ENCODE data around the gene FAT4. TPM values are rescaled to one million over a fixed set of nuclear protein-coding genes. Genes with fewer than 3 reads are reported as not detected.

Gene FAT4
- 40.3 and 51.8 TPM in 2 replicates for total RNA-seq

DNA sequence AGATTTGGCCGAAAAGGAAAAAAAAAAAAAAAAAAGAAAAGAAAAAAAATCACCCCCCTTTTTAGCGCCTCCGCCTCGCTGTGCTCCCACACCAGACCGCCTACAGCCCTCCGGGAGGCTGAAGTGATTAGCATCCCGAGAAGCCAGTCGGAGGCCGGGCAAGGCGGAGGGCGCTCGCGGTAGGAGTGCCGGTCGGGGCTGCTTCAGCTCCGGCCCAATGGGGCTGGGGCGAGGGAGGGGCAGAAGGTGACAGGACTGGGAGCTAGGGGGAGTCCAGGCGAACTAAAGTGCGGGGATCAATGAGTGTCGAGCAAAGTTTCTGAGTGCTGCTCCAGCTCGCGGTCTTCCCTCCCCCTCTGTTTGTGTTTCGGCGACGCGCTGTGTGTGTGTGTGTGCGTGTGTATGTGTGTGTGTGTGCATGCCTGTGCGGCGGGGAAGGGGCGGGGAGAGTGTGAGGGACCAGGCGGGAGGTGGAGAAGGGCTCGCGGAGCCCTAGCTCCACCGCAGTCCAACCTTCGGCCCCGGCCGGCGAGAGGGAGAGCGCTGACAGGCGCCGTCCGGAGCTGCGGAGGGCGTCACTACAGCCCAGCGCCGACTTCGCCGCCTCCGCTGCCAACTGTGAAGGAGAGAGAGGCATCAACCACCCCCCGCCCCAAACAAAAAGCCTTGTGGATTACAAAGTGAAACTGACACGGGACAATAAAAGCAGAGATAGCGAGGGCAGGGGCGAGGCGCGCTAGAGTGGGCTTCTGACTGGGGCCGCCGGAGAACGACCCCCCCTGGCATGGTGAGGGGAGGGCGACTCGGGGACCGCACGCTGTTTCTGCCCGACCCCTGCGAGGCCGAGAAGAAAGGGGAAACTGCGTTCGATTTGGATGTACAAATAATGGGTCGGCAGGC lies at the start of gene FAT4:
FAT4 (plus strand) TSS at position 280 of the 900 bp plus-strand sequence. CDS start 1,457 bp downstream, outside the sequence.
- DNase-seq (ENCODE audit: low read depth in 2 of 2), result peak; percentile 98 to 99

- no peak for DNase-seq (ENCODE audit: low read depth in 2 of 2)
These were observed 48.9 kb upstream of the FAT4 start for GRCh38 chr4:125265846-125266245.

- no peak for DNase-seq (ENCODE audit: low read depth in 2 of 2)
These were observed 47.7 kb upstream of the FAT4 start for GRCh38 chr4:125266901-125267604.

- DNase-seq (ENCODE audit: low read depth in 2 of 2), result no peak
These were observed 47.1 kb upstream of the FAT4 start for GRCh38 chr4:125267630-125268029.

- no peak for DNase-seq (ENCODE audit: low read depth in 2 of 2)
These were observed 46.5 kb upstream of the FAT4 start for GRCh38 chr4:125268068-125268755.

DNA sequence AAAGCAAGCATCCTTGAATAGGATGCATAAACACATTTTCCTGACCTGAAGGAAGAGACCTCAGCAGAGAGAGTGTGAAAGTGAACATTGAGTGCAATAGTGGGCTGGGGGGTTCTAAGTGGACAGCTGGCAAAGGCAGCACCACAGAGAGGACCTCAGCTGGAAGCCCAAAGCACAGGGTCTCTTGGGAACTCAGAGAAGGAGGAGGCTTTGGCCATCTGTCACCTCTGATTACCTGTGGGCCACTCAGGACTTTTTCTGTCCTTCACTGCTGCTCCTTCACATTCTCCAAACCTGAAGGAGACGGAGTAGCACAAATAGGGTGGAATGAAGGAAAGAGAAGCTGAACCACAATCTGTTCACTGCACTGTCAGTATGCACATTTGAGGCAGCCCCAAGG lies 37.9 kb upstream of the FAT4 start:
- DNase-seq (ENCODE audit: low read depth in 2 of 2), result no peak

- no peak for DNase-seq (ENCODE audit: low read depth in 2 of 2)
These were observed 37.0 kb upstream of the FAT4 start for GRCh38 chr4:125277790-125278189.

DNA sequence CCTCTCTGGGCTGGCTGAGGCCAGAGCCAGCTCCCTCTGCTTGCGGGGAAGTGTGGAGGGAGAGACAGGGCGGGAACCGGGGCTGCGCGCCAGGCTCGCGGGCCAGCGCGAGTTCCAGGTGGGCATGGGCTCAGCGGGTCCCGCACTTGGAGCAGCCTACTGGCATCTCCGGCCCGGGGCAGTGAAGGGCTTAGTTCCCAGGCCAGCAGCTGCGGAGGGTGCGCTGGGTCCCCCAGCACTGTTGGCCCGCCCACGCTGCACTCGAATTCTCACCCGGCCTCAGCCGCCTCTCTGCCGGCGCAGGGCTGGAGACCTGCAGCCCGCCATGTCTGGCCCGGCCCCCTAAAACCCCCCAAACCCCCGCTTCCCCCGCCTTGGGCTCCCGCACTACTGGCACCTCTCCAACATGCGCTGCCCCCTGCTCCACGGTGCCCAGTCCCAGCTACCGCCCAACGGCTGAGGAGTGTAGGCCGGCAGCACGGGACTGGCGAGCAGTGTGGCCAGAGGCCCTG lies 33.8 kb upstream of the FAT4 start:
- DNase-seq (ENCODE audit: low read depth in 2 of 2), result no peak

GRCh38 chr4:125283707-125284279 lies 31.0 kb upstream of the FAT4 start:
- peak; percentile 53 to 65 for DNase-seq (ENCODE audit: low read depth in 2 of 2)

DNA sequence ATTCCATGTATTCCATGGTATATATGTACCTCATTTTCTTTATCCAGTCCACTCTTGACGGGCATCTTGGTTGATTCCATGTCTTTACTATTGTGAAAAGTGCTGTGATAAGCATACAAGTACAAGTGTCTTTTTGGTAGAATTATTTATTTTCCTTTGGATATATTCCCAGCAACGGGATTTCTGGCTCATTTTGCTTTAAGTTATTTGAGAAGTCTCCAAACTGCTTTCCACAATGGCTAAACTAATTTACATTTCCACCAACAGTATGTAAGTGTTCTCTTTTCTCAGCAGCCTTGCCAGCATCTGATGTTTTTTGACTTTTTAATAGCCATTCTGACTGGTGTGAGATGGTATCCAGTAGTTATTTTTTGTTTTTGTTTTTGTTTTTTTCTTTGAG lies 17.6 kb upstream of the FAT4 start:
- no peak for DNase-seq (ENCODE audit: low read depth in 2 of 2)

DNA sequence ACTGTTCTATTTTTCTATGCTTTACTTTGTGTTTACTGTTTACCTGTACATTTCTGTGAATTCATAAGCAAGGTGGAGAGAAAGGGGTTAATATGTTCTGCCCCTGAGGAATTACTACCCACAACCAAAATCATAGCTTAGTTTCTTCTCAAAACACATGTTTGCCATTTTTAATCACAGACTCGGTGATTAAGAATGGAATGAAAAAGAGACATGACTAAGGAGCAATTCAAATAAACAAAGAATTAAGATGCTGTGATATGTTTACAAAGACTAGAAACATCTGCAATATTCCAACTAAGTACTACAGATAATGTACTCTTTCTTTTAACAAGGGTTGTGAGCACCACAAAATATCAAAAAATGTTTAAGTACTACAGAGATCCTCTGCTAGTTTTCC lies 11.7 kb upstream of the FAT4 start:
- no peak for DNase-seq (ENCODE audit: low read depth in 2 of 2)

DNA sequence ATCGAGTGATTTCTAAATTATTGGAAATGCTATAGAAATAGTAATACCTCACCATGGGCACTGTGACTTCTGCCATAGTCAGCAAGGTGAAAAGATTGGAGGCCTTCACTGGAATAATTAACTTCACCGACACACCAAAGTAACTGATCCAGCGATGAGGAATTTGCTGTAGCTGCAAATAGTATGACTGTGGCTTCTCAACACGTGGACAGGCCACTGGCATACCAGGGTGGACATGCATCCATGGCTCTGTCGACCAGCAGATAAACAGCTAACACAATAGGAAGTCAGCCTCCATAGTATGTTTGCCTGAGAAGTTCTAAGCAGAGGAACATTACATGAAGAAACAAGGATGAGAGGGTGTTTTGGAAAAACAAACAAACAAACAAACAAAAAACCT lies 10.9 kb upstream of the FAT4 start:
- DNase-seq (ENCODE audit: low read depth in 2 of 2), result no peak

DNA sequence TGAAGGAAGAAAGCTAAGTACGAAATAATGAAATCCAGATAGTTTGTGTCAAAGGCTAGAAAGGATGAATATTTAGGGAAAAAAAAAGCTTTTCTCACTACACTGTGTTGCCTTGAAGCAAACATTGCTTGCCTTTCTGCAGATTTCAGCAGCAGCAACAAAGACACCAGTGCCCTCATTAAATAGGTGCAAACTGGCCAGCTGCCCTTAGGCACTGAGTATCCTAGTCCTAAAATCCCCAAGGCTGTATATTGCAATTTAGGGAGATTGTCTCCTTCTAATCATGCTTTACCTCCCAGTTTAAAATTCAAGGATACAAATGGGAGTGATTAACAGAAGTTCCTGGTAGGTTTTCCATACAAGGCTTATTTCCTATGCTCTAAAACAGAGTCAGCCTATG lies 8.6 kb upstream of the FAT4 start:
- no peak for DNase-seq (ENCODE audit: low read depth in 2 of 2)

DNA sequence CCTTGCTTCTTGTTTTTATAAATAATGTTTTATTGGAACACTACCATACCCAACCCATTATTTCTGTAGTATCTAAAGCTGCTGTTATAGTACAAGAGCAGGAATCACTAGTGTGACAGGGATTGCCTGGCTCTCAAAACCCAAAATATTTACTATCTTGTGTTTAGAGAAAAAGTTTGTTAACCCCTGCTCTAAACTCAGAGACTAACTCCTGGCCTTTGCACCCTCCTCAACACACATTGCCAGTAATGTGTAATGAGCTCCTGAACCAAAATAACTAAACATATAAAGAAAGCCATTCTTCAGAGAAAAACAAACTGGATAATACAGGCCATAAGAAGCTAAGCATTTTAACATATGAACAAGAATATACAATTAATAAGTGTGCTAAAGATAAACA lies 8.2 kb upstream of the FAT4 start:
- DNase-seq (ENCODE audit: low read depth in 2 of 2), result no peak

- no peak for DNase-seq (ENCODE audit: low read depth in 2 of 2)
These were observed 3.3 kb upstream of the FAT4 start for GRCh38 chr4:125311503-125311902.

- peak; percentile 87 to 93 for DNase-seq (ENCODE audit: low read depth in 2 of 2)
These were observed 1.3 kb upstream of the FAT4 start for GRCh38 chr4:125313497-125313896.

GRCh38 chr4:125313989-125314667 lies 627 bp upstream of the FAT4 start:
- DNase-seq (ENCODE audit: low read depth in 2 of 2), result peak in 1 of 2 donors; percentile 52

- peak; percentile 68 to 69 for DNase-seq (ENCODE audit: low read depth in 2 of 2)
These were observed 1.0 kb downstream of the FAT4 start for GRCh38 chr4:125315576-125316400.

- peak; percentile 46 to 47 for DNase-seq (ENCODE audit: low read depth in 2 of 2)
These were observed 1.6 kb downstream of the FAT4 start for GRCh38 chr4:125316401-125316790.
